A549 treated with AZD9567 at 1 μM for 4 hours (cell line): ENCODE measurements around the gene RASSF8. TPM values are rescaled to one million over a fixed set of nuclear protein-coding genes. Genes with fewer than 3 reads are reported as not detected.

Source experiments
- total RNA-seq: library from RNA; stranded (reverse); fragments of 200-300 nt; extraction: Qiagen RNA extraction; gene quantifications from 5 replicates; pipeline ENCODE4 v1.2.3, GENCODE V29; 2022; ENCODE audit not compliant: insufficient read depth

Gene RASSF8, protein sequence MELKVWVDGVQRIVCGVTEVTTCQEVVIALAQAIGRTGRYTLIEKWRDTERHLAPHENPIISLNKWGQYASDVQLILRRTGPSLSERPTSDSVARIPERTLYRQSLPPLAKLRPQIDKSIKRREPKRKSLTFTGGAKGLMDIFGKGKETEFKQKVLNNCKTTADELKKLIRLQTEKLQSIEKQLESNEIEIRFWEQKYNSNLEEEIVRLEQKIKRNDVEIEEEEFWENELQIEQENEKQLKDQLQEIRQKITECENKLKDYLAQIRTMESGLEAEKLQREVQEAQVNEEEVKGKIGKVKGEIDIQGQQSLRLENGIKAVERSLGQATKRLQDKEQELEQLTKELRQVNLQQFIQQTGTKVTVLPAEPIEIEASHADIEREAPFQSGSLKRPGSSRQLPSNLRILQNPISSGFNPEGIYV
- total RNA-seq, result 4.8 to 13.0 TPM (median 9.6 TPM) in 5 replicates

GRCh38 chr12:25958428-25959070, at the start of gene RASSF8:
Gene RASSF8, plus strand, starts transcription at chr12:25958682. Its CDS starts 96,662 bp downstream, at chr12:26055344.

DNA sequence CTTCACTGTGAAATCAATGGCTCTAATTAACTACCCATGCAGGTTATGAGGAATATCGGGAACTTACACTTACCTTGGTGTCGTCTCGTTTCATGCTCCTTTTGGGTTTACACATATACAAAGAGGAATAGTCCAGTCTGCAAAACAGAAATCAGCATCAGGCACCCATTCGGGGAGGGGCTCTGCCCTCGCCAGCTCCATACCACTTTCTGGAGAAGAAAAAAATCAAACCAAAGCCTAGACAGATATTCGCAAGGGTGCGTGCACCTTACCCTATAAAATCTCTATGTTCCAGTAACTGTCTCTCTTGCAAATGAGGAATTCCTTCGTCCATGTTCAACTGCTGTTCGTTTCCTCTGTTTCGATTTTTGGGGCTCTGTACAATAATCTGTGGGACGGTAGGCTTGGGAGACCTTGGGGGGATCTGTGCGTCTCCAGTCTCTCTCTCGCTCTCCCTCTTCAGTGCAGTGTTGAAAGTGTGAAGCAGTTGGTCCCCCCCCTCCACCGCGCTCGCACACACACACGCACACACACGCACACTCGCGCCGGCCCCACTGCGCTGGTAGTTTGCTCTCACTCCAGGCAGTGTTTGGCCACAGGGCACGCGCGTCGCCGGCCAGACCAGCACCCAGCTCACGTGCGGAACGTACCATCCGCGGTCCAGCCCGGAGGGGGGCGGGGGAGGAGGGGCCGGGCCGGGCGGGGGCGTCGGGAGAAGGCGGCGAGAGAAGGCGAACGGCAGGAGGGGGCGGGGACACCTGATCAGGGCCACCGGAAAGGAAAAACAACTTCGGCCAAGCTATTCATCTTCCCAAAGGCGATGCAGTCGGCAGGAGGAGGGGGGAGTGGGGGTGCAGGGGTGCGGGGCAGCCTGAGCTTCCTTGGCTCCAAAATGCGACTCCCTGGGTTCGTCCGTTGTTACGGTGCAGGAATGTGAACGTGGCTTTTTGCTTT, 166.2 kb downstream of the RASSF8 start, which contains the start of gene BHLHE41:
Gene BHLHE41 (minus strand): TSS at position 592 of the 954 bp plus-strand sequence. CDS start 258 bp downstream, at position 334.

Other genes with a start within 250 kb of the RASSF8 start
- 0.40 to 1.1 TPM (median 0.80 TPM) in 4 of 5 replicates, not detected in the other for gene BHLHE41, start 166.4 kb downstream of the RASSF8 start, total RNA-seq
- 0.34 to 3.0 TPM (median 0.70 TPM) in 5 replicates for gene SSPN, start 236.9 kb downstream of the RASSF8 start, total RNA-seq